Measurements from ENCODE around the gene CABLES1.
A peak's percentile ranks its signal among the peaks of the same experiment; 100 is the strongest.

The CABLES1 gene

DNA sequence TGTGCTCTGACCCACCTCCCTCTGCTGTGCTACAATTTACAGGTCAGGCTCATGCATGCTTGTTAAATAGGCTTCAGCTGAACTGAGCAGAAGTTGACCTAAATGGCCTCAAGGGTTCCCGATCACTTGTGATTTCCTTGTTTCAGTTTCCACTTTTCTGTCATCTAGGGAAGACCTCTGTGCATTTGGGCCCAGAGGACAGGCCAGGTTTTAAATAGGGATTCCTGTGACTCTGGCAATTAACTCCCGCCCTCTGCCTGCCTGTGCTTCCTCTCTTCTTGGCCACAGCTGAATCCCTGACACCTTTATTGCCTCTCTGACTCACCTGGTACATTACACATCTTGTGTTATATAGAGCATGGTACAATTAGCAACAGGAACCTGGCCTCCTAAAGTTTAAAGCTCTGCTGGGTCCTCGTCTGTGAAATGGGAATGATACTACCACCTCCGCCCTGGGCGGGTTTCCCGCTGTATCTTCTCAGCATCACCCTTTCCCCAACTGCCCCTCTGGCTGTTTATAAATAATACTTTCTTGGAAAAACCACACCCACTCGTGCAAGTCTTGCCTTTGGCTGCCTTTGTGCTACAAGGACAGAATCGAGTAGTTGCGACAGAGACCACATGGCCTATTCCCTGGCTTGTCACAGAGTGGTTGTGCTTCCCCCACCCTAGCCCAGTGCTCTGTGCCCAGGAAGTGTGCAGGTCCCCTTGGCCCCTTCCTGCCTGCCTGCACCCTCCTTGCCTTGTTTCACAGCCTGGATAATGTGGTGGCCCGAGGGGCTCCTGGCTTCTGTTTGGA is 7.9 kb downstream of the CABLES1 start (continued):
- no peak for TF ChIP-seq KLF16 (tag by site-specific recombination; IDR thresholded peaks at IDR 0.05)
- no peak for TF ChIP-seq OSR2 (tag by site-specific recombination; IDR thresholded peaks at IDR 0.05)
- TF ChIP-seq KLF8 (tag by site-specific recombination; IDR thresholded peaks at IDR 0.05): no peak
- no peak for TF ChIP-seq ZNF155 (tag by site-specific recombination; IDR thresholded peaks at IDR 0.05)
- no peak for TF ChIP-seq ZNF558 (tag by site-specific recombination; IDR thresholded peaks at IDR 0.05)
- no peak for TF ChIP-seq PRDM1 (tag by site-specific recombination; IDR thresholded peaks at IDR 0.05)
- TF ChIP-seq, protein P1, sequence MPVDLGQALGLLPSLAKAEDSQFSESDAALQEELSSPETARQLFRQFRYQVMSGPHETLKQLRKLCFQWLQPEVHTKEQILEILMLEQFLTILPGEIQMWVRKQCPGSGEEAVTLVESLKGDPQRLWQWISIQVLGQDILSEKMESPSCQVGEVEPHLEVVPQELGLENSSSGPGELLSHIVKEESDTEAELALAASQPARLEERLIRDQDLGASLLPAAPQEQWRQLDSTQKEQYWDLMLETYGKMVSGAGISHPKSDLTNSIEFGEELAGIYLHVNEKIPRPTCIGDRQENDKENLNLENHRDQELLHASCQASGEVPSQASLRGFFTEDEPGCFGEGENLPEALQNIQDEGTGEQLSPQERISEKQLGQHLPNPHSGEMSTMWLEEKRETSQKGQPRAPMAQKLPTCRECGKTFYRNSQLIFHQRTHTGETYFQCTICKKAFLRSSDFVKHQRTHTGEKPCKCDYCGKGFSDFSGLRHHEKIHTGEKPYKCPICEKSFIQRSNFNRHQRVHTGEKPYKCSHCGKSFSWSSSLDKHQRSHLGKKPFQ (tag by site-specific recombination; IDR thresholded peaks at IDR 0.05): no peak
- TF ChIP-seq ZNF518A (tag by site-specific recombination; conservative IDR thresholded peaks at IDR 0.05; ENCODE audit: low read depth): no peak

DNA sequence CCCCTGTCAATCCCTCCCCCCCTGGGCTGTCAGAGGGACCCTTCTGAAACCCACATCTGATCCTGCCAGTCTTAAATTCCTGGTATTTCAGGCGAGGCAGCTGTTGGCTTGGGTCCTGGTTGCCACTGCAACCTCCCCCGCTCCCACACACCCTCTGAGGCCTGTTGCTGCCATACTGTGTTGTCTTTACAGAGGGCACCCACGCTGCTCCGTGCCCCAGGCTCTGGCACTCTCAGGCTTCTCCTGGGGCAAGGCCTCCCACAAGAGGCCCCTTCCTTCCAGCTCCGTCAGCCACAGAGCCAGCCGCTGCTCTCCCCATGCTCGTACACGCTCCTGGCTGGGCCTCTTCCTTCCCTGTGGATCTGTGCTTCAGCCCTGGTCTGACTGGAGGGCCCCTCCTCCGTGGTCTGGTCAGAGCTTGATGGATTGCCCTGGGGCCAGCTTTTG is 8.6 kb downstream of the CABLES1 start:
- Histone ChIP-seq H3K4me1 (ENCODE audit: control insufficient read depth, insufficient read depth, low read length) (peaks cover 18% of the 10 kb centered on the region), H3K4me3 (ENCODE audit: low read depth, low read length) (no peak overlapping the region), H3K27ac (ENCODE audit: extremely low read depth, low read depth, low read length) (no peak overlapping the region), H3K9me3 (ENCODE audit: control insufficient read depth, insufficient read depth, low read depth, low read length) (no peaks in the 10 kb centered on the region), H3K36me3 (ENCODE audit: control insufficient read depth in 2 of 2, insufficient read depth in 1 of 2, low read length in 2 of 2) (peaks cover 0 to 7% of the 10 kb centered on the region in 2 experiments; a peak in 2 of 3 replicates)
- ChIA-PET POLR2A (no interaction called here), CTCF (interaction anchor here (0.7 kb wide), 1 partner anchor 36 kb away, joined by 4 read pairs; no protein-coding TSS in a partner anchor)
- TF ChIP-seq EGR2 (tag by site-specific recombination; IDR thresholded peaks at IDR 0.05; ENCODE audit: low read depth): 0 out of 2 replicates have a peak, but pooled peaks have one; percentile 26
- no peak for TF ChIP-seq PRDM6 (tag by site-specific recombination; IDR thresholded peaks at IDR 0.05)
- no peak for TF ChIP-seq ZNF426 (tag by site-specific recombination; IDR thresholded peaks at IDR 0.05)
- no peak for TF ChIP-seq ZNF548 (tag by site-specific recombination; IDR thresholded peaks at IDR 0.05)
- no peak for TF ChIP-seq ZBTB11 (tag by site-specific recombination; conservative IDR thresholded peaks at IDR 0.05; ENCODE audit: low read depth)
- peak; percentile 75 for TF ChIP-seq ZIC2 (tag by site-specific recombination; IDR thresholded peaks at IDR 0.05)
- no peak for TF ChIP-seq ZBTB8A (tag by site-specific recombination; IDR thresholded peaks at IDR 0.05)
- TF ChIP-seq ZNF792 (tag by site-specific recombination; IDR thresholded peaks at IDR 0.05): no peak
- peak; percentile 72 for TF ChIP-seq ZFHX2 (tag by site-specific recombination; conservative IDR thresholded peaks at IDR 0.05)
- no peak for TF ChIP-seq ZNF10 (tag by site-specific recombination; IDR thresholded peaks at IDR 0.05)
- TF ChIP-seq ZNF549 (tag by site-specific recombination; IDR thresholded peaks at IDR 0.05): no peak
- no peak for TF ChIP-seq ZNF624 (tag by site-specific recombination; IDR thresholded peaks at IDR 0.05)
- TF ChIP-seq ZNF169 (tag by site-specific recombination; IDR thresholded peaks at IDR 0.05): no peak
- TF ChIP-seq ZNF114 (tag by site-specific recombination; IDR thresholded peaks at IDR 0.05): no peak
- TF ChIP-seq SETDB1 (IDR thresholded peaks at IDR 0.05; ENCODE audit: insufficient read length, low read length): no peak
- TF ChIP-seq OSR2 (tag by site-specific recombination; IDR thresholded peaks at IDR 0.05): no peak
- no peak for TF ChIP-seq ZNF76 (tag by site-specific recombination; IDR thresholded peaks at IDR 0.05; ENCODE audit: borderline replicate concordance, low read depth)
- TF ChIP-seq KLF10 (tag by site-specific recombination; IDR thresholded peaks at IDR 0.05): no peak
